HUDEP-2 (cell line): Measurements from ENCODE around the gene SFSWAP.
"Not testable (repeated sequence)": the region's sequence is repeated elsewhere in the genome, so short reads cannot be mapped to it uniquely, and the experiment has no call there.

Experiments
- DNase-seq, 76 experiments: peaks; one replicate each; lab custom pipeline; 2025; ENCODE audit not compliant: unreplicated experiment in 76 of 76; lab: John Stamatoyannopoulos, UW

The SFSWAP gene

GRCh38 chr12:131803961-131804521 lies 93.2 kb downstream of the SFSWAP start:
- peak in 21 of 76 experiments; percentile 1 to 31 (median 10) for DNase-seq

GRCh38 chr12:131805421-131805820 lies 94.5 kb downstream of the SFSWAP start:
- DNase-seq = no peak

GRCh38 chr12:131806674-131807073 lies 95.8 kb downstream of the SFSWAP start:
- no peak for DNase-seq

- DNase-seq = peak in 43 of 76 experiments; percentile 2 to 52 (median 29)
Measured at GRCh38 chr12:131808744-131809371, 98.0 kb downstream of the SFSWAP start.

GRCh38 chr12:131809476-131810254 lies 98.8 kb downstream of the SFSWAP start:
- not testable (repeated sequence) for DNase-seq

GRCh38 chr12:131810726-131811125 lies 99.8 kb downstream of the SFSWAP start:
- DNase-seq = no peak

GRCh38 chr12:131815131-131815530 lies 104.2 kb downstream of the SFSWAP start:
- DNase-seq = no peak

GRCh38 chr12:131816495-131816894 lies 105.6 kb downstream of the SFSWAP start:
- DNase-seq = no peak

GRCh38 chr12:131817241-131817640 lies 106.4 kb downstream of the SFSWAP start:
- no peak for DNase-seq

- DNase-seq = no peak
Measured at GRCh38 chr12:131818821-131819585, 108.1 kb downstream of the SFSWAP start.

GRCh38 chr12:131824450-131824849 lies 113.6 kb downstream of the SFSWAP start:
- no peak for DNase-seq

GRCh38 chr12:131825146-131825892 lies 114.4 kb downstream of the SFSWAP start:
- DNase-seq = no peak

- no peak for DNase-seq
Measured at GRCh38 chr12:131826097-131826928, 115.4 kb downstream of the SFSWAP start.

- DNase-seq = peak in 7 of 76 experiments; percentile 4 to 19 (median 12)
Measured at GRCh38 chr12:131827961-131828534, 117.2 kb downstream of the SFSWAP start, which contains the start of gene MMP17. Gene MMP17 (plus strand): TSS chr12:131828393. CDS start chr12:131828495, 102 bp downstream.

GRCh38 chr12:131828671-131829355 lies 117.9 kb downstream of the SFSWAP start:
- peak in 4 of 76 experiments; percentile 11 to 20 (median 12) for DNase-seq

- no peak for DNase-seq
Measured at GRCh38 chr12:131829356-131829747, 118.5 kb downstream of the SFSWAP start.

- DNase-seq = no peak
Measured at GRCh38 chr12:131829791-131830334, 119.0 kb downstream of the SFSWAP start.

- DNase-seq = peak in 50 of 76 experiments; percentile 7 to 61 (median 35)
Measured at GRCh38 chr12:131830335-131830913, 119.5 kb downstream of the SFSWAP start.
